Measurements from ENCODE around the gene DLGAP4.

DNA sequence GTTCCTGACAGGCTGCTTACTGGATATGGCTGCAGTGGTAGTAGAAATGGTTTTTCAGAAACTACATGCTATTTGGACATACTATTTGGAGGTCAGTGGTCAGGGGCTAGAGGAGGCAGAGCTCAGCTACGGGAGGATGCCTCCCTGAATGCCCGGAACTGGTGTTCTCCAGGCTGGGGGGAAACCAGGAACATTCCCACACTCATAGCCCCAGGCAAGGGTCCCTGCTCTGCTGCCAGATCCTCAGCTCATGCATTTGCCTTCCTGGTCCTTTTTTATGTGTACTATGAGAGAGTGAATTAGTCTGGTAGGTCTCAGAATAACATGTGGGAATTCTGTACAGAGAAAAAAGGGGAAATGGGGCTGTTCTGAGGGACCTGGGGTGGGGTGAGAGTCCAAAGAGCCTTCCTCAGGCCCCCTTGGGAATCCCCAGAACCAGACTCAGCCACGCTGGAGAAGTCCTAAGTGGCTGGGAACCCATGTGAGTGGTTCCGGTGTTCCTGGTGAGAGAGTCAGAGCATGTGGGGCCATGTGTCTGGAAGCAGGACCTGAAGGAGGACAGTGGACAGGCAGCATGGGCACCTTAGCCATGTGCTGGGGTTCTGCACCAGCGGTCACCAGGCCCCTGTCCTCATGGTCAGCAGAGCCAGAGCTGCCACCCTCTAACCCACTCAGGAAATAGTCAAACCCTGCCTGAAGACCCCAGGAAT is 177.2 kb downstream of the DLGAP4 start:
- TF ChIP-seq EZH2 (IDR thresholded peaks at IDR 0.05; ENCODE audit: low read length): no peak
- TF ChIP-seq, protein P1, sequence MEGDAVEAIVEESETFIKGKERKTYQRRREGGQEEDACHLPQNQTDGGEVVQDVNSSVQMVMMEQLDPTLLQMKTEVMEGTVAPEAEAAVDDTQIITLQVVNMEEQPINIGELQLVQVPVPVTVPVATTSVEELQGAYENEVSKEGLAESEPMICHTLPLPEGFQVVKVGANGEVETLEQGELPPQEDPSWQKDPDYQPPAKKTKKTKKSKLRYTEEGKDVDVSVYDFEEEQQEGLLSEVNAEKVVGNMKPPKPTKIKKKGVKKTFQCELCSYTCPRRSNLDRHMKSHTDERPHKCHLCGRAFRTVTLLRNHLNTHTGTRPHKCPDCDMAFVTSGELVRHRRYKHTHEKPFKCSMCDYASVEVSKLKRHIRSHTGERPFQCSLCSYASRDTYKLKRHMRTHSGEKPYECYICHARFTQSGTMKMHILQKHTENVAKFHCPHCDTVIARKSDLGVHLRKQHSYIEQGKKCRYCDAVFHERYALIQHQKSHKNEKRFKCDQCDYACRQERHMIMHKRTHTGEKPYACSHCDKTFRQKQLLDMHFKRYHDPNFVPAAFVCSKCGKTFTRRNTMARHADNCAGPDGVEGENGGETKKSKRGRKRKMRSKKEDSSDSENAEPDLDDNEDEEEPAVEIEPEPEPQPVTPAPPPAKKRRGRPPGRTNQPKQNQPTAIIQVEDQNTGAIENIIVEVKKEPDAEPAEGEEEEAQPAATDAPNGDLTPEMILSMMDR (optimal IDR thresholded peaks at IDR 0.05 in 1 of 3, IDR thresholded peaks at IDR 0.05 in 1 of 3, conservative IDR thresholded peaks at IDR 0.05 in 1 of 3; ENCODE audit: extremely low read depth in 1 of 3, insufficient read depth in 2 of 3, low read length in 3 of 3): no peak
